ENCODE data around the gene DENND2D.

Gene DENND2D

GRCh38 chr1:111183308-111184069, 17.0 kb downstream of the DENND2D start:
- Mint-ChIP-seq H3K36me3 (peaks cover 33% of the 10 kb centered on the region), H3K9me3 (ENCODE audit: low read depth) (no peaks in the 10 kb centered on the region), H3K4me1 (ENCODE audit: low read depth) (peaks cover 85% of the 10 kb centered on the region), H3K27ac (peak overlapping the region; percentile 90), H3K4me3 (no peak overlapping the region), H3K27me3 (no peaks in the 10 kb centered on the region)

- Mint-ChIP-seq H3K4me1 (ENCODE audit: low read depth) (peaks cover 77% of the 10 kb centered on the region), H3K9me3 (ENCODE audit: low read depth) (no peaks in the 10 kb centered on the region), H3K36me3 (peaks cover 27% of the 10 kb centered on the region), H3K27me3 (no peaks in the 10 kb centered on the region), H3K27ac (peak overlapping the region; percentile 51), H3K4me3 (no peak overlapping the region)
Measured at GRCh38 chr1:111182052-111182451, 18.4 kb downstream of the DENND2D start.

GRCh38 chr1:111179968-111180533, 20.4 kb downstream of the DENND2D start:
- Mint-ChIP-seq H3K27me3 (no peaks in the 10 kb centered on the region), H3K27ac (peak overlapping the region; percentile 67), H3K36me3 (peaks cover 17% of the 10 kb centered on the region), H3K4me1 (ENCODE audit: low read depth) (peaks cover 64% of the 10 kb centered on the region), H3K4me3 (no peak overlapping the region), H3K9me3 (ENCODE audit: low read depth) (no peaks in the 10 kb centered on the region)

- H3K27me3 Mint-ChIP-seq, result no peaks in the 10 kb centered on the region
- H3K27ac Mint-ChIP-seq, result no peak overlapping the region
- H3K9me3 Mint-ChIP-seq (ENCODE audit: low read depth), result no peaks in the 10 kb centered on the region
- H3K4me3 Mint-ChIP-seq, result no peak overlapping the region
- H3K4me1 Mint-ChIP-seq (ENCODE audit: low read depth), result peaks cover 58% of the 10 kb centered on the region
- H3K36me3 Mint-ChIP-seq, result peaks cover 24% of the 10 kb centered on the region
Measured at GRCh38 chr1:111176678-111177077, 23.8 kb downstream of the DENND2D start.

- H3K27me3 Mint-ChIP-seq, result no peaks in the 10 kb centered on the region
- H3K4me1 Mint-ChIP-seq (ENCODE audit: low read depth), result peaks cover 49% of the 10 kb centered on the region
- no peaks in the 10 kb centered on the region for H3K9me3 Mint-ChIP-seq (ENCODE audit: low read depth)
- no peak overlapping the region for H3K27ac Mint-ChIP-seq
- peaks cover 24% of the 10 kb centered on the region for H3K36me3 Mint-ChIP-seq
- no peak overlapping the region for H3K4me3 Mint-ChIP-seq
Measured at GRCh38 chr1:111175349-111175748, 25.1 kb downstream of the DENND2D start.

- H3K36me3 Mint-ChIP-seq, result peaks cover 14% of the 10 kb centered on the region
- H3K4me1 Mint-ChIP-seq (ENCODE audit: low read depth), result peaks cover 37% of the 10 kb centered on the region
- no peak overlapping the region for H3K4me3 Mint-ChIP-seq
- H3K27me3 Mint-ChIP-seq, result no peaks in the 10 kb centered on the region
- H3K27ac Mint-ChIP-seq, result peak overlapping the region; percentile 76
- H3K9me3 Mint-ChIP-seq (ENCODE audit: low read depth), result no peaks in the 10 kb centered on the region
Measured at GRCh38 chr1:111174070-111174469, 26.4 kb downstream of the DENND2D start.

GRCh38 chr1:111172463-111172862, 28.0 kb downstream of the DENND2D start:
- Mint-ChIP-seq H3K27ac (peak overlapping the region; percentile 48), H3K4me1 (ENCODE audit: low read depth) (peaks cover 30% of the 10 kb centered on the region), H3K4me3 (no peak overlapping the region), H3K9me3 (ENCODE audit: low read depth) (no peaks in the 10 kb centered on the region), H3K27me3 (no peaks in the 10 kb centered on the region), H3K36me3 (peaks cover 17% of the 10 kb centered on the region)

GRCh38 chr1:111164151-111164550, 36.3 kb downstream of the DENND2D start:
- Mint-ChIP-seq H3K27ac (no peak overlapping the region), H3K9me3 (ENCODE audit: low read depth) (no peaks in the 10 kb centered on the region), H3K27me3 (no peaks in the 10 kb centered on the region), H3K36me3 (peaks cover 11% of the 10 kb centered on the region), H3K4me1 (ENCODE audit: low read depth) (peaks cover 13% of the 10 kb centered on the region), H3K4me3 (no peak overlapping the region)

- no peaks in the 10 kb centered on the region for H3K9me3 Mint-ChIP-seq (ENCODE audit: low read depth)
- peaks cover 12% of the 10 kb centered on the region for H3K36me3 Mint-ChIP-seq
- no peak overlapping the region for H3K4me3 Mint-ChIP-seq
- peaks cover 14% of the 10 kb centered on the region for H3K4me1 Mint-ChIP-seq (ENCODE audit: low read depth)
- no peaks in the 10 kb centered on the region for H3K27me3 Mint-ChIP-seq
- no peak overlapping the region for H3K27ac Mint-ChIP-seq
Measured at GRCh38 chr1:111163363-111163762, 37.1 kb downstream of the DENND2D start.

GRCh38 chr1:111162488-111162880, 38.0 kb downstream of the DENND2D start:
- Mint-ChIP-seq H3K36me3 (peaks cover 7% of the 10 kb centered on the region), H3K9me3 (ENCODE audit: low read depth) (no peaks in the 10 kb centered on the region), H3K27me3 (no peaks in the 10 kb centered on the region), H3K27ac (no peak overlapping the region), H3K4me3 (no peak overlapping the region), H3K4me1 (ENCODE audit: low read depth) (peaks cover 14% of the 10 kb centered on the region)

- H3K4me1 Mint-ChIP-seq (ENCODE audit: low read depth), result peaks cover 14% of the 10 kb centered on the region
- H3K27me3 Mint-ChIP-seq, result no peaks in the 10 kb centered on the region
- no peak overlapping the region for H3K27ac Mint-ChIP-seq
- no peaks in the 10 kb centered on the region for H3K9me3 Mint-ChIP-seq (ENCODE audit: low read depth)
- peaks cover 7% of the 10 kb centered on the region for H3K36me3 Mint-ChIP-seq
- no peak overlapping the region for H3K4me3 Mint-ChIP-seq
Measured at GRCh38 chr1:111161843-111162487, 38.5 kb downstream of the DENND2D start.

- Mint-ChIP-seq H3K27ac (no peak overlapping the region), H3K9me3 (ENCODE audit: low read depth) (no peaks in the 10 kb centered on the region), H3K4me3 (no peak overlapping the region), H3K4me1 (ENCODE audit: low read depth) (peaks cover 41% of the 10 kb centered on the region), H3K36me3 (peaks cover 31% of the 10 kb centered on the region), H3K27me3 (no peaks in the 10 kb centered on the region)
Measured at GRCh38 chr1:111157431-111157830, 43.0 kb downstream of the DENND2D start.

- Mint-ChIP-seq H3K36me3 (peaks cover 37% of the 10 kb centered on the region), H3K9me3 (ENCODE audit: low read depth) (no peaks in the 10 kb centered on the region), H3K27me3 (no peaks in the 10 kb centered on the region), H3K27ac (no peak overlapping the region), H3K4me3 (peak overlapping the region; percentile 33), H3K4me1 (ENCODE audit: low read depth) (peaks cover 65% of the 10 kb centered on the region)
Measured at GRCh38 chr1:111154021-111154999, 46.1 kb downstream of the DENND2D start.

GRCh38 chr1:111151838-111152237, 48.6 kb downstream of the DENND2D start:
- peak overlapping the region; percentile 50 for H3K27ac Mint-ChIP-seq
- no peaks in the 10 kb centered on the region for H3K9me3 Mint-ChIP-seq (ENCODE audit: low read depth)
- peaks cover 38% of the 10 kb centered on the region for H3K36me3 Mint-ChIP-seq
- H3K4me1 Mint-ChIP-seq (ENCODE audit: low read depth), result peaks cover 82% of the 10 kb centered on the region
- H3K27me3 Mint-ChIP-seq, result no peaks in the 10 kb centered on the region
- H3K4me3 Mint-ChIP-seq, result peak overlapping the region; percentile 51

All from activated naive CD8-positive, alpha-beta T cell (primary cell).